ENCODE measurements around the gene KRT81. TPM values are rescaled to one million over a fixed set of nuclear protein-coding genes. Genes with fewer than 3 reads are reported as not detected.

Gene KRT81
- total RNA-seq, 1 experiment from 2014 or later, result 0.90 TPM

DNA sequence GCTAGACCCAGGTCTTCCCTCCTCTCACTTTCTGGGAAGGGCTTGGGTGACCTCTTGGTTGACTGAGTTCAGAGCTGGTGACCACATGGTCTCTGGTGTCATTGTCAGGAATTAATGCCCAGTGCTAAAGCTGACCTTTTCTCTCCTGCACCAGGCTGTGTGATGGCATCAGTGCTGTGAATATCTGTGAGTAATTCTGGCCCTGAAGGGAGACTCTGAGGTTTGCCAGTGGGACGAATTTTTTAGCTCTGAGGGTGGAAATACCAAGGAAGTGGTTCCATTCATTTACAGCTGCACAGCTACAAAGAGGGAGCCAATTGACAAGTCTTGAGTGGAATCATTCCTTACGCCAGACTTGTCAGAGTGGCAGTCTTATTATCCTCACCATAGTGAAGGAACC is 23.1 kb downstream of the KRT81 start:
- in situ Hi-C loops (cut with HindIII; ENCODE audit: low pct_unique_long_range_greater_than_20kb, low sequenced_read_pairs), result no loop called here
- TF ChIP-seq, protein P1, sequence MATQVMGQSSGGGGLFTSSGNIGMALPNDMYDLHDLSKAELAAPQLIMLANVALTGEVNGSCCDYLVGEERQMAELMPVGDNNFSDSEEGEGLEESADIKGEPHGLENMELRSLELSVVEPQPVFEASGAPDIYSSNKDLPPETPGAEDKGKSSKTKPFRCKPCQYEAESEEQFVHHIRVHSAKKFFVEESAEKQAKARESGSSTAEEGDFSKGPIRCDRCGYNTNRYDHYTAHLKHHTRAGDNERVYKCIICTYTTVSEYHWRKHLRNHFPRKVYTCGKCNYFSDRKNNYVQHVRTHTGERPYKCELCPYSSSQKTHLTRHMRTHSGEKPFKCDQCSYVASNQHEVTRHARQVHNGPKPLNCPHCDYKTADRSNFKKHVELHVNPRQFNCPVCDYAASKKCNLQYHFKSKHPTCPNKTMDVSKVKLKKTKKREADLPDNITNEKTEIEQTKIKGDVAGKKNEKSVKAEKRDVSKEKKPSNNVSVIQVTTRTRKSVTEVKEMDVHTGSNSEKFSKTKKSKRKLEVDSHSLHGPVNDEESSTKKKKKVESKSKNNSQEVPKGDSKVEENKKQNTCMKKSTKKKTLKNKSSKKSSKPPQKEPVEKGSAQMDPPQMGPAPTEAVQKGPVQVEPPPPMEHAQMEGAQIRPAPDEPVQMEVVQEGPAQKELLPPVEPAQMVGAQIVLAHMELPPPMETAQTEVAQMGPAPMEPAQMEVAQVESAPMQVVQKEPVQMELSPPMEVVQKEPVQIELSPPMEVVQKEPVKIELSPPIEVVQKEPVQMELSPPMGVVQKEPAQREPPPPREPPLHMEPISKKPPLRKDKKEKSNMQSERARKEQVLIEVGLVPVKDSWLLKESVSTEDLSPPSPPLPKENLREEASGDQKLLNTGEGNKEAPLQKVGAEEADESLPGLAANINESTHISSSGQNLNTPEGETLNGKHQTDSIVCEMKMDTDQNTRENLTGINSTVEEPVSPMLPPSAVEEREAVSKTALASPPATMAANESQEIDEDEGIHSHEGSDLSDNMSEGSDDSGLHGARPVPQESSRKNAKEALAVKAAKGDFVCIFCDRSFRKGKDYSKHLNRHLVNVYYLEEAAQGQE (IDR thresholded peaks at IDR 0.05; ENCODE audit: insufficient read depth in 1 of 2, low read depth in 2 of 2, low read length in 1 of 2), result no peak
- TF ChIP-seq POLR2AphosphoS5 (IDR thresholded peaks at IDR 0.05; ENCODE audit: low read depth, low read length) (no peak), TCF7L2 (IDR thresholded peaks at IDR 0.05; ENCODE audit: low read depth, low read length) (no peak), SIN3A (IDR thresholded peaks at IDR 0.05; ENCODE audit: borderline replicate concordance, insufficient read depth, low read depth, low read length) (no peak)
- TF ChIP-seq, protein P2, sequence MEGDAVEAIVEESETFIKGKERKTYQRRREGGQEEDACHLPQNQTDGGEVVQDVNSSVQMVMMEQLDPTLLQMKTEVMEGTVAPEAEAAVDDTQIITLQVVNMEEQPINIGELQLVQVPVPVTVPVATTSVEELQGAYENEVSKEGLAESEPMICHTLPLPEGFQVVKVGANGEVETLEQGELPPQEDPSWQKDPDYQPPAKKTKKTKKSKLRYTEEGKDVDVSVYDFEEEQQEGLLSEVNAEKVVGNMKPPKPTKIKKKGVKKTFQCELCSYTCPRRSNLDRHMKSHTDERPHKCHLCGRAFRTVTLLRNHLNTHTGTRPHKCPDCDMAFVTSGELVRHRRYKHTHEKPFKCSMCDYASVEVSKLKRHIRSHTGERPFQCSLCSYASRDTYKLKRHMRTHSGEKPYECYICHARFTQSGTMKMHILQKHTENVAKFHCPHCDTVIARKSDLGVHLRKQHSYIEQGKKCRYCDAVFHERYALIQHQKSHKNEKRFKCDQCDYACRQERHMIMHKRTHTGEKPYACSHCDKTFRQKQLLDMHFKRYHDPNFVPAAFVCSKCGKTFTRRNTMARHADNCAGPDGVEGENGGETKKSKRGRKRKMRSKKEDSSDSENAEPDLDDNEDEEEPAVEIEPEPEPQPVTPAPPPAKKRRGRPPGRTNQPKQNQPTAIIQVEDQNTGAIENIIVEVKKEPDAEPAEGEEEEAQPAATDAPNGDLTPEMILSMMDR (IDR thresholded peaks at IDR 0.05), result no peak
- ATAC-seq, result no peak
- ChIA-PET POLR2A (interaction anchor here (0.6 kb wide), 2 partner anchors 41 to 754 kb away, joined by 4 to 5 read pairs; no protein-coding TSS in a partner anchor), CTCF (no interaction called here)
- no peaks in the 10 kb centered on the region for H3K9me3 ChIP-seq (ENCODE audit: control insufficient read depth, insufficient read depth, low read depth, low read length)
- no peak overlapping the region; the same call in 1 of the 2 replicates for H3K27ac ChIP-seq (ENCODE audit: low read length)
- intact Hi-C loops (cut with micrococcal nuclease; ENCODE audit: unreplicated experiment), result no loop called here
- H3K36me3 ChIP-seq (ENCODE audit: control insufficient read depth, insufficient read depth, low read length), result no peaks in the 10 kb centered on the region
- no peak overlapping the region for H3K4me3 ChIP-seq (ENCODE audit: low read depth in 2 of 2, low read length in 2 of 2)
- no peak for DNase-seq (ENCODE audit: low read depth, low spot score)
- BruUV-seq (replicated peaks), result no TSS peak
- H3K4me1 ChIP-seq (ENCODE audit: control insufficient read depth, insufficient read depth, low read length), result no peaks in the 10 kb centered on the region; the same call in 1 of the 2 replicates
- H3K27me3 ChIP-seq (ENCODE audit: control insufficient read depth, insufficient read depth, low read length), result no peaks in the 10 kb centered on the region

GRCh38 chr12:52267699-52268098 is 23.6 kb downstream of the KRT81 start:
- no TSS peak for BruUV-seq (replicated peaks)
- TF ChIP-seq, protein P2 (IDR thresholded peaks at IDR 0.05), result no peak
- TF ChIP-seq SIN3A (IDR thresholded peaks at IDR 0.05; ENCODE audit: borderline replicate concordance, insufficient read depth, low read depth, low read length) (no peak), POLR2AphosphoS5 (IDR thresholded peaks at IDR 0.05; ENCODE audit: low read depth, low read length) (no peak), TCF7L2 (IDR thresholded peaks at IDR 0.05; ENCODE audit: low read depth, low read length) (no peak)
- TF ChIP-seq, protein P1 (IDR thresholded peaks at IDR 0.05; ENCODE audit: insufficient read depth in 1 of 2, low read depth in 2 of 2, low read length in 1 of 2), result no peak
- DNase-seq (ENCODE audit: low read depth, low spot score) (no peak), ATAC-seq (no peak)
- intact Hi-C loops (cut with micrococcal nuclease; ENCODE audit: unreplicated experiment) (no loop called here), in situ Hi-C loops (cut with HindIII; ENCODE audit: low pct_unique_long_range_greater_than_20kb, low sequenced_read_pairs) (no loop called here)
- no peaks in the 10 kb centered on the region for H3K4me1 ChIP-seq (ENCODE audit: control insufficient read depth, insufficient read depth, low read length)
- H3K4me3 ChIP-seq (ENCODE audit: low read depth in 2 of 2, low read length in 2 of 2), result no peak overlapping the region
- no peaks in the 10 kb centered on the region for H3K36me3 ChIP-seq (ENCODE audit: control insufficient read depth, insufficient read depth, low read length)
- CTCF ChIA-PET, result no interaction called here
- POLR2A ChIA-PET, result interaction anchor here (0.6 kb wide), 2 partner anchors 40 to 755 kb away, joined by 4 to 5 read pairs; no protein-coding TSS in a partner anchor
- no peaks in the 10 kb centered on the region for H3K9me3 ChIP-seq (ENCODE audit: control insufficient read depth, insufficient read depth, low read depth, low read length)
- no peaks in the 10 kb centered on the region for H3K27me3 ChIP-seq (ENCODE audit: control insufficient read depth, insufficient read depth, low read length)
- no peak overlapping the region; the same call in 1 of the 2 replicates for H3K27ac ChIP-seq (ENCODE audit: low read length)

Data from Panc1 (cell line).